Measurements from ENCODE around the gene LPP. TPM values are rescaled to one million over a fixed set of nuclear protein-coding genes. Genes with fewer than 3 reads are reported as not detected.

Gene LPP
- total and polyA plus RNA-seq, 9 of the 15 experiments (the other 6 are each of a cell fraction or from before 2014, with no cell fraction given) = 0.07 to 0.18 TPM; not detected in 7

DNA sequence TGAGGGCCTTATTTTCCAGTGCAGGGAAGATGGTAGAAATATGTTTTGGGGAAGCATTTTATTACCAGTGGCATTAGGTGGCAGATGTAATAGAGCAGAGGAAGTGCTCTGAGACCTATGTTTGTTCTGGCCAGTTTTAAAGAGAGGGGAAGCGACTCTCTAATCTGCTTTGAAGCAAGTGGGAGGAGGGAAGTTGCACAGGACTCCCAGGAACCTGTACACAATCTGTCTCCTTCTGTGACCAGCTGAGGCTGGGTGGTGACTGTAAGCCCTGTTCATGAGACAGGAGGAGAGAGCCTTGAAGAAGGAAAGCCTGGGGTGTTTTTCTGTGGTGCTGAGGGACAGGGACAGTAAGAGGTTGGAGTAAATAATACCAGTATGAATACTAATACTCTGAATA is 60.5 kb downstream of the LPP start:
- POLR2A ChIA-PET = no interaction called here
- Histone ChIP-seq H3K9me3 (replicated peaks; ENCODE audit: control insufficient read depth, insufficient read depth, low read depth, low read length) (no peaks in the 10 kb centered on the region), H3K4me2 (ENCODE audit: insufficient read depth, low read length) (no peak overlapping the region), H4K20me1 (replicated peaks; ENCODE audit: control insufficient read depth, insufficient read depth, low read length) (no peaks in the 10 kb centered on the region), H3K9ac (ENCODE audit: insufficient read depth in 1 of 2, low read depth in 2 of 2, low read length in 2 of 2) (no peak overlapping the region), H3K9me1 (ENCODE audit: control insufficient read depth, insufficient read depth, low read length) (no peaks in the 10 kb centered on the region), H2AFZ (ENCODE audit: low read depth, low read length) (no peak overlapping the region), H3K36me3 (ENCODE audit: control insufficient read depth, insufficient read depth, low read length) (no peaks in the 10 kb centered on the region), H3K4me1 (replicated peaks in 1 of 2; ENCODE audit: control insufficient read depth in 2 of 2, insufficient read depth in 2 of 2, low read length in 2 of 2) (no peaks in the 10 kb centered on the region), H3K4me3 (no peak overlapping the region), H3K27ac (ENCODE audit: extremely low read depth, low read depth, low read length) (no peak overlapping the region), H3K27me3 (ENCODE audit: control insufficient read depth in 2 of 2, insufficient read depth in 2 of 2, low read length in 2 of 2) (no peaks in the 10 kb centered on the region), H3K79me2 (ENCODE audit: control insufficient read depth, insufficient read depth, low read length) (no peaks in the 10 kb centered on the region)
- 0% methylated on average over 1 of the region's 1 CpG for WGBS (ENCODE audit: insufficient coverage, low coverage, missing lambda C conversion rate)
- TF ChIP-seq FOXP1 (CRISPR knock-in tag; IDR thresholded peaks at IDR 0.05) (no peak), ZFP1 (CRISPR knock-in tag; IDR thresholded peaks at IDR 0.05) (no peak), MYC (IDR thresholded peaks at IDR 0.05; ENCODE audit: low read depth, low read length) (no peak), MYC (CRISPR knock-in tag; IDR thresholded peaks at IDR 0.05; ENCODE audit: borderline replicate concordance, low read depth) (no peak), ZNF584 (CRISPR knock-in tag; IDR thresholded peaks at IDR 0.05; ENCODE audit: low read depth) (no peak), BRF1 (IDR thresholded peaks at IDR 0.05; ENCODE audit: borderline replicate concordance, extremely low read depth, insufficient read length) (no peak), PTRF (tag; IDR thresholded peaks at IDR 0.05) (no peak)
- TF ChIP-seq, protein P1, sequence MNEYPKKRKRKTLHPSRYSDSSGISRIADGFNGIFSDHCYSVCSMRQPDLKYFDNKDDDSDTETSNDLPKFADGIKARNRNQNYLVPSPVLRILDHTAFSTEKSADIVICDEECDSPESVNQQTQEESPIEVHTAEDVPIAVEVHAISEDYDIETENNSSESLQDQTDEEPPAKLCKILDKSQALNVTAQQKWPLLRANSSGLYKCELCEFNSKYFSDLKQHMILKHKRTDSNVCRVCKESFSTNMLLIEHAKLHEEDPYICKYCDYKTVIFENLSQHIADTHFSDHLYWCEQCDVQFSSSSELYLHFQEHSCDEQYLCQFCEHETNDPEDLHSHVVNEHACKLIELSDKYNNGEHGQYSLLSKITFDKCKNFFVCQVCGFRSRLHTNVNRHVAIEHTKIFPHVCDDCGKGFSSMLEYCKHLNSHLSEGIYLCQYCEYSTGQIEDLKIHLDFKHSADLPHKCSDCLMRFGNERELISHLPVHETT (CRISPR knock-in tag; conservative IDR thresholded peaks at IDR 0.05 in 1 of 2, IDR thresholded peaks at IDR 0.05 in 1 of 2) = no peak
- TF ChIP-seq, protein P2, sequence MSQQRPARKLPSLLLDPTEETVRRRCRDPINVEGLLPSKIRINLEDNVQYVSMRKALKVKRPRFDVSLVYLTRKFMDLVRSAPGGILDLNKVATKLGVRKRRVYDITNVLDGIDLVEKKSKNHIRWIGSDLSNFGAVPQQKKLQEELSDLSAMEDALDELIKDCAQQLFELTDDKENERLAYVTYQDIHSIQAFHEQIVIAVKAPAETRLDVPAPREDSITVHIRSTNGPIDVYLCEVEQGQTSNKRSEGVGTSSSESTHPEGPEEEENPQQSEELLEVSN (IDR thresholded peaks at IDR 0.05; ENCODE audit: borderline replicate concordance in 1 of 2, extremely low read depth in 1 of 2, insufficient read depth in 1 of 2, insufficient read length in 1 of 2, low read depth in 1 of 2, low read length in 1 of 2, poor library complexity in 1 of 2, severe bottlenecking in 1 of 2) = no peak
- TF ChIP-seq, protein P3, sequence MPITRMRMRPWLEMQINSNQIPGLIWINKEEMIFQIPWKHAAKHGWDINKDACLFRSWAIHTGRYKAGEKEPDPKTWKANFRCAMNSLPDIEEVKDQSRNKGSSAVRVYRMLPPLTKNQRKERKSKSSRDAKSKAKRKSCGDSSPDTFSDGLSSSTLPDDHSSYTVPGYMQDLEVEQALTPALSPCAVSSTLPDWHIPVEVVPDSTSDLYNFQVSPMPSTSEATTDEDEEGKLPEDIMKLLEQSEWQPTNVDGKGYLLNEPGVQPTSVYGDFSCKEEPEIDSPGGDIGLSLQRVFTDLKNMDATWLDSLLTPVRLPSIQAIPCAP (CRISPR knock-in tag; IDR thresholded peaks at IDR 0.05; ENCODE audit: borderline replicate concordance) = no peak
- FAIRE-seq (no peak), ATAC-seq (no peak), DNase-seq (ENCODE audit: extremely low read depth in 1 of 4, low spot score in 3 of 4) (no peak)
- intact Hi-C loops (cut with micrococcal nuclease) = no loop called here
- BruUV-seq (replicated peaks) = no TSS peak
- CTCF ChIA-PET (ENCODE audit: low intra/inter-chr PET ratio) = no interaction called here
- in situ Hi-C loops (cut with MboI) = no loop called here

Data from K562 (cell line).